Amniotic epithelial cell (primary cell): Measurements from ENCODE around the gene SLC8A2.
"Not testable (repeated sequence)": the region's sequence is repeated elsewhere in the genome, so short reads cannot be mapped to it uniquely, and the experiment has no call there.

ENCODE experiments used
- DNase-seq: peaks from one replicate; pipeline ENCODE4 v3.0.0-alpha.2; 2010; ENCODE audit warnings: low read depth

SLC8A2 gene

DNA sequence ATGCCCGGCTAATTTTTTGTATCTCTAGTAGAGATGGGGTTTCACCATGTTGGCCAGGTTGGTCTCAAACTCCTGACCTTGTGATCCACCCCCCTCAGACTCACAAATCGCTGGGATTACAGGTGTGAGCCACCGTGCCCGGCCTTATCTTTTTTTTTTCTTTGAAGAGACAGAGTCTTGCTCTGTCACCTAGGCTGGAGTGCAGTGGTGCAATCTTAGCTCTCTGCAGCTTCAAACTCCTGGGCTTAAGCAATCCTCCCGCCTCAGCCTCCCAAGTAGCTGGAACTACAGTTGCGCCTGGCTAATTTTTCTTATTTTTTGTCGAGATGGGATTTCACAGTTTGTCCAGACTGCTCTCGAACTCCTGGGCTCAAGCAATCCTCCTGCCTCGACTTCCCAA lies 60.0 kb downstream of the SLC8A2 start:
- DNase-seq = not testable (repeated sequence)

DNA sequence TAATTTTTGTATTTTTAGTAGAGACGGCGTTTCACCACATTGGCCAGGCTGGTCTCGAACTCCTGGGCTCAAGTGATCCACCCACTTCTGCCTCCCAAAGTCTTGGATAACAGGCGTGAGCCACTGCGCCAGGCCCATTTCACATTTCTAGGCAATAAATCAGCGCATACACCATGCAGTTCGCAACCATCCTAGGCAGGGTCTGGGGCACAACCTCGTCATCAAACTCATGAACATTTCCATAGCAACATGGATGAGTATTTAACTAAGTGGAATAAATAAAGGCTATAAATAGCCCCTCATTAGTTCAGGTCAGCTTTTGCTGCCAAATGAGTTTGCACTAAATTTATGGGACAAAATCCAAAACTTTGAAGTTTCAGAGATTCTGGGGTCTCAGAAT lies 60.6 kb downstream of the SLC8A2 start:
- DNase-seq = no peak

DNA sequence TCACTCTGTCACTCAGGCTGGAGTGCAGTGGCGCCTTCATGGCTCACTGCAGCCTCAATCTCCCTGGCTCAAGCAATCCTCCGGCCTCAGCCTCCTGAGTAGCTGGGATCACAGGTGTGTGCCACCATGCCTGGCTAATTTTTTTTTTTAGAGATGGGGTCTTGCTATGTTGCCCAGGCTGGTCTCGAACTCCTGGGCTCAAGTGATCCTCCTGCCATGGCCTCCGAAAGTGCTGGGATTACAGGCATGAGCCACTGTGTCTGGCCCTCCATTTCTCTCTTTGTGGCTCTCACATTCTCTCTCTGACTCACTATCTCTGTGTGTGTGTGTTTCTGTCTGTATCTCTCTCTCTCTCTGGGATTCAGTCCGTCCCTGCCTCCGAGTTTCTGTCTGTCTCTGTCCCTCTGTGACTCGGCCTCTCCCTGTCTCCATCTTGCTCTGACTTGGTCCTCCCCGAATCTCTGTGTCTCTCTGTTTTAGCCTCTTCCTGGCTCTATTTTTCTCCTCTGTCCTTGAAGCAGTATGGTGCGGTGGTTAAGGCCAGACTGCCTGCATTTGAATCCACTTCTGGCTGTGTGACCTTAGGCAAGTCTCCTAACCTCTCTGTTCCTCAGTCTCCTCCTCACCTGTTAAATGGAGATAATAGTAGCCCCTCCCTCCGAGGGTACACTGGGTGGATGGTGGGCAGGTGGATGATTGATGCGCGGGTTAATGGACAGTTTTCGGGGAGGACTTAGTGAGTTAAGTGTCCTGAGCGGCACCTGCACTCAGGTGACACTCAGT lies 63.3 kb downstream of the SLC8A2 start:
- no peak for DNase-seq

DNA sequence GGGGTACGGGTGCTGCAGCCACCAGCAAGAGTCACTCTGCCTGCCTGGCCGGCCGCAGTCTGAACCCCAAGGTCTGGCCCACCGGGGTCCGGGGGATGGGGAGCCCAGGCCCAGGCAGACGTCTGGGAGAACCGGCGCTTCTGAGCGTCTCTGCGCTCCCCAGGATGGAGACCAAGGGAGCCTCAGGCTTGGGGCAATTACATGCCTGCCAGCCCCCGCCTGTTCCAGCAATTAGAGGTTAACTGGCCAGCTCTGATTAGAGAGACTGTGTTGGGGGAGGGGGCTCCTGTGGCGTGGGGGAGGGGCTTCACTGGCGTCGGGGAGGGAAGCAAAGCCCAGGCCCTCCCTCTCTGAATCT lies 64.3 kb downstream of the SLC8A2 start:
- no peak for DNase-seq

DNA sequence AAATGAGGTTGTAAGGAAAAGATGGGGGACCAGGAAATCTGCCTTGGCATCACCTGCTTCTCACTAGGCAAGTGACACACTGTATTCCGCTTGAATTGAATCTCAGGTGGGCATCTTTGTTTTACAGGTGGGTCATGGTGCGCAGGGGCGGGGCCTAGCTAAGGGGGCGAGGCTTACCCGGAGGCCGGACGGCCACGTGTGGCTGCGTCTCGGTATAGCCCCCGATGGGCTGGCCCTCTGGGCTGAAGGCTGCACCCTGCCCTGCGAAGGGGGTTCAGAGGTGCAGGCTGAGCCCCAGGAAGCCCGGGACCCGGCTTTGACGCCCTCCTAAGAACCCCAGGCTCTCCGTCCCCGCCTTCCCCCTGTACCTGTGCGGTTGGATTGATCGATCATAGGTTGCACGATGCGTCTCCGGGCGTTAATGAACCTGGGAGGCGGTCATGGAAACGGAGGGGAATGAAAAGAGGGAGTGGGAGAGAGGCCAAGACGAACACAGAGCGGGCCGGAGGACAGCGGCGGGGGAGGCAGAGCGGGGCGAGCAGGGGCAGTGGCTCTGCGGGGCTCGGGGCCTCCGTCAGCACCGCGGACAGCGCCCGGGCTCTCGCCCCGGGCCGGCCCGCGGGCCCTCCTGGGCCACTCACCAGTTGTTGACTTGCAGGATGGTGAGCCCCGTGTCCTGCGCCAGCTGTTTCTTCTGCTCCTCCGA lies 64.8 kb downstream of the SLC8A2 start:
- no peak for DNase-seq

DNA sequence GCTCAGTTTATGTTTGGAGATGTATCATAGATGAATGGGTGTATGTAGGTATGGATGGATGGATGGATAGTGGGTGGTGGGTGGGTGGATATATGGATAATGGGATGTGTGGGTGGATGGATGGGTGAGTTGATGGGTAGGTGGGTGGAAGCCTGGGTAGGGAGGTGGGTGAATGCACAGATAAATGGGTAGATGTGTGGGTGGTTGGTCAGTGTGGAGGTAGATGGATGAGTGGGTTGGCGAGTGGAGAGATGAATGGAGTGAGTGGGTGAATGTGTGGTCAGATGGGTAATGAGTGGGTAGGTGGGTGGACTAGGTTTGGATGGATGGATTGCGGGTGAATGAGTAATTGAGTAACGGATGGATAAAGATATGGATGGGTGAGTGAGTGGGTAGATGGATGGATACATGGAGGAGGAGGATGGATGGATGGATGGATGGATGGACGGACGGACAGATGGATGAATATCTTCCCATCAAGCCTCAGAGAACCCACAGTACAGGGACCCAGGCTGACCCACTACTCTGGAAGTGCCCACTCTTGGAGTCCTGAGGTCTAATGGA lies 65.8 kb downstream of the SLC8A2 start:
- DNase-seq = no peak

DNA sequence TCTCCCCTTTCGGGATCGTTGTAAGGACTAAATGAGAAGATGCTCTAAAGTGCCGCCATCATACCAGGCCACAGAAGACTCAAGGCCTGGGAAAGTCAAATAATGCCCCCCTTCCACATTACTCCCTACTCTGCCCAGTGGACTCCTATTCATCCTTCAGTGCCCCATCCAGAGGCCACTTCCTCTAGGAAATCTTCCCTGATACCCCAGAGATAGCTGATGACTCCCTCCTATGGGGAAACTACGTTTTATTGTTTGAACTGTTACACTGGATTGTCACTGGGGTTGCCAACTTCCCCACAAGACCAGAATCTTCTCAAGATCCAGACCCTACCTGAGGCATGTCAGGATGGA lies 66.5 kb downstream of the SLC8A2 start:
- no peak for DNase-seq

DNA sequence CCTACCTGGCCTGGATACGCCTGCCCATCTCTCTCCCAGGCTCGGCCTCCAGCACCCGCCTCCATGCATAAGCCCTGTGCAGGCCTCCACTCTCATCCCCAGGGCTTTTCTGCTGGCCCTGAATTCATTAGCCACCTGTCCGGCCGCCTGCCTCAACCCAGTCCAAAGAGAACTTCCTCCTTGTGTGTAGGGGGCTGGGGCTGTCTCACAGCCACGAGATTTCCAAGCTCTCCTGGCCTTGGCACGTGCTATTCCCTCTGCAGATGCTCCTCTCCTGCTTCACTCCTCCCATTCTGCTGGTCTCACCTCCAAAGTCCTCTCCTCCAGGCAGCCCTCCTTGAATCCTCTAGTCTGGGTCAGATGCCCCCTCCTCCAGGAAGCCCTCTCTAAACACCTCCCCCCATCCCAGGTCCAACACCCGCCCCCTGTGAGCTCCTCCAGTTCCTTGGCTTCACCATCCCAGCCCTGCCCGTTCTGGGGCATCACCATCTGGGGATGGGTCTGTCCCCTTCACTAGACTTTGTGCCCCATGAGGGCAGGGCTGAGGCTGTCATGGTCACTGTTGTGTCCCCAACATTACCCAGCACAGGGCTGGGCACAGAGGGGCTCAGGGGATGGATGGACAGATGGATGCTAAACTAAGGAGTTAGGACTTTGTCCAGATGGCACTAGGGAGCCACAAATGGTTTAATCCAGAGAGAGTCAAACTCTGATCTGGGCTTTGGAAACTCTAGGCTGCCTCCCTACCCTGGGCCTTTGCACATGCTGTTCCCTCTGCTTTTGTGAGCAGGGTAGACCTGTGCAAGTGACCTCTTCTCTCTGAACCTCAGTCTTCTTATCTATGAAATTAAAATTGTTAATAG lies 67.1 kb downstream of the SLC8A2 start:
- DNase-seq = no peak

DNA sequence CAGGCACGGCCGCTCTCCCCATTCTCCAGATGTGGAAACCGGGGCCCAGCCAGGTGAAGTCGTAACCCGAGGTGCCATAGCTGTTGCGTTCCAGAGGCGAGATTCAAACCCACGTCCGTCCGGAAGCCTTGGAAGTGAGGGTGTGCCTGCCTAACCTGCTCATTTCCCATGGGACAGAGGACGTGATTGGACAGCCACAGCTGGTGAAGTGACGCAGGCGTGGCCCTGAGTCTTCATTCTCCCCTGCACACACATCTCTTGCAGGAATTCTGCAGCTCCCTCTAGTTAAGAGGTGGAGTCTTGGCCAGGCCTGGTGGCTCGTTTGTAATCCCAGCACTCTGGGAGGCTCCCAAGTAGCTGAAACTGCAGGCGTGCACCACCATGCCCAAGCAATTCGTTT lies 69.2 kb downstream of the SLC8A2 start:
- no peak for DNase-seq

DNA sequence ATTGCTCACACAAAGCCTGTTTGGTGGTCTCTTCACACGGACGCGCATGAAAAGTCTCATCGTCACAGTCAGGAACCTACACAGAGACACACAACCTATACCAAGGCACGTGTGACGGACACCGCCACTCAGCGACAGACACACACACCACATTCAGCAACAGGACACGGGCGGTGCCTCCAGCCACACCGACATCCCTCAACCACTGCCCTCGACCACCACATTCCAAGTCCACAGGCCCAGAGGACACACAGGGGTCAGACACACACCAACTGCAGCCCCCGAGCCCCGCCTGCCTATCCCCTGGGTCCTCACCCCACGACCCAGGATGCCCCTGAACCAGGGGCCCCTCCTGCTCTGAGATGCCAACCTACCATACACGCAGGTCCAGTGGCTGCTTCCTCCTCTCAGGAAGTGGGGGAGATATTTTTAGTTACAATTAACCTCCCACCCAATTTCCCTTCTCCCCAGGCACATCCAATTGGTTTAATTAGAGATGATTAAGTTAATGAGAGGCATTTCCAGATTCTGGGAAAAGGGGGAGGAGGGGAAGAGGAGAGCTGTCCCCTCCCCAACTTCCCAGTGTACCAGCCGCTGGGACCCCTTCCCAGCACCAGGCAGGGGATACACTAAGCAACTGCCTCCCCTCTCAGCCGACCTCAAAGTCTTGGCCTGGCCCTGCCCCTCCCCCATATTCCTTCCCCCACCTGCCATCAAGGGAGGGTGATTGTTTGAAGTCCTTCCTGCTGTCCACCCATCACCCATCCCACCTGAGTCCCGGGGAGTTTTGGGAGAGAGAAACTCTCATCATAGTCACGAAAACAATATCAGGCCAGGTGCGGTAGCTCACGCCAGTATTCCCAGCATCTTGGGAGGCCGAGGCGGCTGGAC lies 72.7 kb downstream of the SLC8A2 start:
- no peak for DNase-seq

DNA sequence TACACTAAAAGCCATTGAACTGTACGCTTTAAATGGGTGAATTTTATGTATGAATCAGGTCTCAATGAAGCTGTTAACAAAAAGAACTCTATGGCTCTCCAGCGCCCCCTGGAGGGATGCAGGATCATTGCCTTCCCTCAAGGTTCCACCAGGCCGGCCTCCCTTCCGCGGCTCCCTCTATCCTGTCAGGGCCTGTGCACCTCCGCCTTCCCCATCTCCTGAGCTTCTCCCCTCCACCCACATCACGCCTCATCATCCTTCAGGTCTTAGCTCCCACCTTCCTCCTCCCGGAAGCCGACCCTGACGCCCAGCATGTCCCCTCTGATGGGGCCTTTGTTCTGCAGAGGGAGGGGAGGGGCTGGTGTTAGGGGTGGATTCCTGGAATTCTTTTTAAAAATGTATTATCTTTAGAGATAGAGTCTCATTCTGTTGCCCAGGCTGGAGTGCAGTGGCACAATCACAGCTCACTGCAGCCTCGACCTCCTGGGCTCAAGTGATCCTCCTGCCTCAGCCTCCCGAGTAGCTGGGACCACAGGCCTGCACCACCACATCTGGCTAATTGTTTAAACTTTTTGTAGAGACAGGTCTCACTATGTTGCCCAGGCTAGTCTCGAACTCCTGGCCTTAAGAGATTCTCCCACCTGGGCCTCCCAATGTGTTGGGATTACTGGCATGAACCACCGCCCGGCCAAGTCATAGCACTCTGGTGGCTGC lies 80.0 kb downstream of the SLC8A2 start:
- peak; percentile 50 for DNase-seq

DNA sequence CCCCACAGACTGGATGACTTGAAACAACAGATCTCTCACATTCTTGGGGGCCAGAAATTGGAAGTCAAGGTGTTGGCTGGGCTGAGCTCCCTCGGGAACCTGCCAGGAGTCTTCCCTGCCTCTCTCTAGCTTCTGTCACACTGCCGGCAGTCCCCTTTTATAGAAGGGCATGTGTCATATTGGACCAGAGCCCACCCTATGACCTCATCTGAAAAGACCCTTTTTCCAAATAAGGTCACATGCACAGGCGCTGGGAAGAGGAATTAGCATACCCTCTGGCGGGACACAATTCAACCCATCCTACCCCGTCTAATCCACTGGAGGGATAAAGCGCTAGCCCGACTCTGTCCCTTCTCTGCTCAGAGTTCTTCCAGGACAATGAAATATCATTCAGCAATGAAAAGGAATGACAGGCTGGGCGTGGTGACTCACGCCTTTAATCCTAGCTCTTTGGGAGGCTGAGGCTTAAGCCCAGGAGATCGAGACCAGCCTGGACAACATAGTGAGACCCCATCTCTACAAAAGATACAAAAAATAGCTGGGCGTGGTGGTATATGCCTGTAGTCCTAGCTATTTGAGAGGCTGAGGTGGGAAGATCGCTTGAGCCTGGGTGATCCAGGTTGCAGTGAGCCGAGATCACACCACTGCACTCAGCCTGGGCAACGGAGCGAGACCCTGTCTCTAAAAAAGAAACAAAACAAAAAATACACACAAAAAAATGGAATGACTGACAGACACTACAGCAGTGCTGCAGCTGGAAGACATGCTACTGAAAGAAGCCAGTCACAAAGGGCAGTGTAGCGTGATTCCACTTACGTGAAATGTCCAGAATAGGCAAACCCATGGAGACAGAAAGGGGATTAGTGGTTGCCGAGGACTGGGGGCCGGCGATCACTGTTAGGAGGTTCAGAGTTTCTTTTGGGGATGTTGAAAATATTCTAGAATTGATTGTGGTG lies 80.9 kb downstream of the SLC8A2 start:
- no peak for DNase-seq

DNA sequence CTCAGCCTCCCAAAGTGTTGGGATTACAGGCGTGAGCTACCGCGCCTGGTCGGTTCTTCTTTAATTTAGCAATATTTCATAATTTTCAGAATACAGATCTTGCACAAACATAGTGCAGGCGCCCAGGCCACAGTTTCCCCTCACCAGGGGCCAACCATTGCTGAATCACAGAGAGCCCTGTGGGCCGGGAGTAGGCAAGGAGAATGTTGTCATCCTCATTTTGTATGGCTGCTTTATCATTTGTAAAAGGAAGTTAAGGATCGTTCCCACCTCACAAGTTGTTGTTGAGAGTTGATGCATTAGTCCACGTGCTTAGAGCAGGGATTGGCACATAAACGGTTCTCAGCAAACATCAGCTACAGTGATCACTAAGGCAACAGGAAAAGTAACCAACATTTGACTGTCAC lies 82.5 kb downstream of the SLC8A2 start:
- peak; percentile 40 for DNase-seq

DNA sequence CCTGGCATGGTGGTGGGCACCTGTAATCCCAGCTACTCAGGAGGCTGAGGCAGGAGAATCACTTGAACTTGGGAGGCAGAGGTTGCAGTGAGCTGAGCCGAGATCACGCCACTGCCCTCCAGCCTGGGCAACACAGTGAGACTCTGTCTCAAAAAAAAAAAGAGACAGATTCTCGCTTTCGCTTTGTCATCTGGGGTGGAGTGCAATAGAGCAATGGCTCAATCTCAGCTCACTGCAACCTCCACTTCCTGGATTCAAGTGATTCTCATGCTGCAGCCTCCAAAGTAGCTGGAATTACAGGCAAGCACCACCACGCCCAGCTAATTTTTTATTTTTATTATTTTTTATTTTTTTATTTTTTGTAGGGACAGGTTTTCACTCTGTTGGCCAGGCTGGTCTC lies 83.0 kb downstream of the SLC8A2 start:
- not testable (repeated sequence) for DNase-seq

DNA sequence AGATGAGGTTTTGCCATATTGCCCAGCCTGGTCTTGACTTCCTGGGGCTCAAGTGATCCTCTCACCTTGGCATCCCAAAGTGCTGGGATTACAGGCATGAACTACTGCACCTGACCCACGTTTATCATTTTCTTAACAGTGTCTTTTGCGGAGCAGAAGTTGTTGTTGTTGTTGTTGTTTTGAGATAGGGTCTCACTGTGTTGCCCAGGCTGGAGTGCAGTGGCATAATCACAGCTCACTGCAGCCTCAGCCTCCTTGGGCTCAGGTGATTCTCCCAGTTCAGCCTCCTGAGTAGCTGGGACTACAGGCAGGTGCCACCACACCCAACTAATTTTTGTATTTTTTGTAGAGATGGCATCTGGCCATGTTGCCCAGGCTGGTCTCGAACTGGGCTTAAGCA lies 84.1 kb downstream of the SLC8A2 start:
- DNase-seq = not testable (repeated sequence)

DNA sequence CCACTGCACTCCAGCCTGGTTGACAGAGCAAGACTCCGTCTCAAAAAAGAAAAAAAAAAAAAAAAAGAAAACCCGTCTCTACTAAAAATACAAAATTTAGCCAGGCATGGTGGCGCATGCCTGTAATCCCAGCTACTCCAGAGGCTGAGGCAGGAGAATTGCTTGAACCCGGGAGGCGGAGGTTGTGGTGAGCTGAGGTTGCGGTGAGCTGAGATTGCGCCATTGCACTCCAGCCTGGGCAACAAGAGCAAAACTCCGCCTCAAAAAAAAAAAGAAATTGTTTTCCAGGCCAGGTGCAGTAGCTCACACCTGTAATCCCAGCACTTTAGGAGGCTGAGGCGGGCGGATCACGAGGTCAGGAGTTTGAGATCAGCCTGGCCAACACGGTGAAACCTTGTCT lies 85.1 kb downstream of the SLC8A2 start:
- DNase-seq = not testable (repeated sequence)

DNA sequence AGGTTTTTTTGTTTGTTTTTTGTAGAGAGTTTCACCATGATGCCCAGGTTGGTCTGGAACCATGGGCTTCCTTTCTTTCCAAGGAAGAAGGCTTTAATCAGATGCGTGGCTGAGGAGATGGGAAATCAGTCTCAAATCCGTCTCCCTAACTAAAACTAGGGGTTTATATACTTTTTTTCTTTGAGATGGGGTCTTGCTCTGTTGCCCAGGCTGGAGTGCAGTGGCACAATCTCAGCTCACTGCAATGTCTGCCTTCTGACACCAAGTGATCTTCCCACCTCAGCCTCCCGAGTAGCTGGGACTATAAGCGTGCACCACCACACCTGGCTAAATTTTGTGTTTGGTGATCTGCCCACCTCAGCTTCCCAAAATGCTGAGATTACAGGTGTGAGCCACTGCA lies 87.2 kb downstream of the SLC8A2 start:
- not testable (repeated sequence) for DNase-seq

DNA sequence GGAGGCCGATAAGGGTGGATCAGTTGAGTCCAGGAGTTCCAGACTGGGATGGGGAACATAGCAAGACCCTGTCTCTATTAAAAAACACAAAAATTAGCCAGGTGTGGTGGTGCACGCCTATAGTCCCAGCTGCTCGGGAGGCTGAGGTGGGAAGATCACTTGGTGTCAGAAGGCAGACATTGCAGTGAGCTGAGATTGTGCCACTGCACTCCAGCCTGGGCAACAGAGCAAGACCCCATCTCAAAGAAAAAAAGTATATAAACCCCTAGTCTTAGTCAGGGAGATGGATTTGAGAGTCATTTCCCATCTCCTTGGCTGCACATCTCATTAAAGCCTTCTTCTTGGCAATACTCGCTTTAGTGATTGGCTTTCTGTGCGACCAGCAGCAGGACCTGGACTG lies 87.8 kb downstream of the SLC8A2 start:
- not testable (repeated sequence) for DNase-seq

DNA sequence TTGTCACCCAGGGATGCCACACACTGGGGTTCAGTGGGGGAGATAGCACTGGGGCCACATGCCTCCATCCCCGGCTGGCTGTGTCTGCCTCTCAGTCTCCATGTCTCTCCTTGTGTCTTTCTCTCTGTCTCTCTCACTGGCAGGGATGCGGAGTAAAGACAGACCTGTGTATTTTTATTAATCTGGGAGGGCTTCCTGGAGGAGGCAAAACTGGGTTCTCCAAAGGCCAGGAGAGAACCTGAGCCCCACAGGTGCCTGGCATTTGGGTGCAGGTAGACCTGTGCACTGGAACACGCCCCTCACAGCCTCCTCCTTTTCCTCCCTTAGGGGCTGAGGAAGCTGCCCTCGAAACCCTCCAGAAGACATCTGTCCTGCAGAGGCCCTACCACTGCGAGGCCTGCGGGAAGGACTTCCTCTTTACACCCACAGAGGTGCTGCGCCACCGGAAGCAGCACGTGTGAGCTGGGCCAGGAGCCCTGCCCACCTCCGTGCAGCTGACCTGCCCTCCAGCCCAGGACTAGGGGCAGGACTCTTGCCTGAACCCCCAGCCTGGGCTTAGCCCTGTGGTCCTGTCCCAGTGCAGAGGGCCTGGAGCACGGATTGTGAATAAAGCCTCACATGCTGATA lies 89.9 kb downstream of the SLC8A2 start:
- DNase-seq = no peak
